Trophoblast cell (in vitro differentiated cells and primary cell): Measurements from ENCODE around the gene AGMO.

Experiments used
- DNase-seq, 2 donors: peaks; one replicate each; pipeline ENCODE4 v3.0.0-alpha.2; 2016
- H2AFZ ChIP-seq: 2 replicates; pipeline ENCODE4 v1.6.1; 2013; ENCODE audit warnings: low read length, moderate library complexity, mild to moderate bottlenecking; ENCODE audit not compliant: insufficient read depth, poor library complexity
- H2AK5ac ChIP-seq: 2 replicates; pipeline ENCODE4 v1.6.1; 2013; ENCODE audit warnings: mild to moderate bottlenecking, low read length
- H2BK120ac ChIP-seq: 2 replicates; pipeline ENCODE4 v1.6.1; 2013; ENCODE audit warnings: low read length, mild to moderate bottlenecking, moderate library complexity; ENCODE audit not compliant: insufficient read depth, poor library complexity
- H2BK12ac ChIP-seq: 2 replicates; pipeline ENCODE4 v1.6.1; 2013; ENCODE audit warnings: mild to moderate bottlenecking, low read length, moderate library complexity
- H2BK5ac ChIP-seq: 2 replicates; pipeline ENCODE4 v1.6.1; 2013; ENCODE audit warnings: low read length, low read depth, moderate library complexity, mild to moderate bottlenecking; ENCODE audit not compliant: poor library complexity
- H3K14ac ChIP-seq: 2 replicates; pipeline ENCODE4 v1.6.1; 2013; ENCODE audit warnings: mild to moderate bottlenecking, low read length
- H3K18ac ChIP-seq: 2 replicates; pipeline ENCODE4 v1.6.1; 2013; ENCODE audit warnings: mild to moderate bottlenecking, low read length
- H3K23ac ChIP-seq: 2 replicates; pipeline ENCODE4 v1.6.1; 2013; ENCODE audit warnings: low read length
- H3K27ac ChIP-seq: 2 replicates; pipeline ENCODE4 v1.5.1; 2013; ENCODE audit warnings: low read depth, mild to moderate bottlenecking, inconsistent platforms, low read length, moderate library complexity
- H3K27me3 ChIP-seq: 2 replicates; pipeline ENCODE4 v1.6.1; 2013; ENCODE audit warnings: inconsistent platforms, mild to moderate bottlenecking, low read length, moderate library complexity; ENCODE audit not compliant: insufficient read depth
- H3K36me3 ChIP-seq, 2 experiments: 1 replicate in 1 of 2; 2 replicates in 1 of 2; pipeline ENCODE4 v1.6.1; 2013; ENCODE audit warnings: low read length in 2 of 2, mild to moderate bottlenecking in 2 of 2, moderate library complexity in 1 of 2; ENCODE audit not compliant: insufficient read depth in 2 of 2, control insufficient read depth in 1 of 2
- H3K4ac ChIP-seq: 2 replicates; pipeline ENCODE4 v1.6.1; 2013; ENCODE audit warnings: low read depth, mild to moderate bottlenecking, low read length, moderate library complexity
- H3K4me1 ChIP-seq, 2 experiments: 1 replicate in 1 of 2; 2 replicates in 1 of 2; pipeline ENCODE4 v1.6.1; 2013; ENCODE audit warnings: low read length in 2 of 2, mild to moderate bottlenecking in 2 of 2, moderate library complexity in 1 of 2; ENCODE audit not compliant: insufficient read depth in 2 of 2, control insufficient read depth in 1 of 2
- H3K4me2 ChIP-seq: 2 replicates; pipeline ENCODE4 v1.6.1; 2013; ENCODE audit warnings: inconsistent platforms, mild to moderate bottlenecking, low read length, moderate library complexity
- H3K4me3 ChIP-seq: 2 replicates; pipeline ENCODE4 v1.5.1; 2013; ENCODE audit warnings: mild to moderate bottlenecking, low read depth, low read length, inconsistent platforms
- H3K79me1 ChIP-seq: one replicate; pipeline ENCODE4 v1.6.1; 2013; ENCODE audit warnings: low read length
- H3K79me2 ChIP-seq: 2 replicates; pipeline ENCODE4 v1.6.1; 2013; ENCODE audit warnings: low read length, mild to moderate bottlenecking; ENCODE audit not compliant: control insufficient read depth, insufficient read depth, poor library complexity
- H3K9ac ChIP-seq: 2 replicates; pipeline ENCODE4 v1.6.1; 2013; ENCODE audit warnings: mild to moderate bottlenecking, low read length
- H3K9me3 ChIP-seq: 2 replicates; pipeline ENCODE4 v1.6.1; 2013; ENCODE audit warnings: low read depth, mild to moderate bottlenecking, control low read depth, inconsistent platforms, low read length; ENCODE audit not compliant: insufficient read depth
- H4K12ac ChIP-seq: 2 replicates; pipeline ENCODE4 v1.6.1; 2013; ENCODE audit warnings: low read depth, mild to moderate bottlenecking, low read length, moderate library complexity
- H4K8ac ChIP-seq: 2 replicates; pipeline ENCODE4 v1.6.1; 2013; ENCODE audit warnings: low read depth, mild to moderate bottlenecking, low read length, moderate library complexity
- H4K91ac ChIP-seq: one replicate; pipeline ENCODE4 v1.6.1; 2013; ENCODE audit warnings: low read depth, mild to moderate bottlenecking, low read length, moderate library complexity
- WGBS: extraction: QIAGEN DNeasy Blood & Tissue Kit; methylation state at CpG from one replicate; pipeline ENCODE4 v1.1.7; 2013; ENCODE audit warnings: missing lambda C conversion rate; ENCODE audit not compliant: insufficient read length, insufficient coverage; ENCODE audit errors: extremely low coverage; 5-methylcytosine and 5-hydroxymethylcytosine counted together

The AGMO gene

GRCh38 chr7:15471669-15471950 lies 90.2 kb downstream of the AGMO start:
- no peak overlapping the region for H3K9ac ChIP-seq
- H3K4me1 ChIP-seq: no peaks in the 10 kb centered on the region
- no peak for DNase-seq
- no peak overlapping the region for H3K4me3 ChIP-seq
- no peak overlapping the region for H3K18ac ChIP-seq
- no peak overlapping the region for H2AK5ac ChIP-seq
- H2AFZ ChIP-seq: no peak overlapping the region
- no peaks in the 10 kb centered on the region for H3K79me1 ChIP-seq
- no peak overlapping the region for H4K91ac ChIP-seq
- no peak overlapping the region for H4K12ac ChIP-seq
- no peak overlapping the region for H3K14ac ChIP-seq
- H2BK120ac ChIP-seq: no peak overlapping the region
- H3K4me2 ChIP-seq: no peak overlapping the region
- no peaks in the 10 kb centered on the region for H3K79me2 ChIP-seq
- no peak overlapping the region for H3K23ac ChIP-seq
- no peak overlapping the region for H3K4ac ChIP-seq
- H3K27ac ChIP-seq: no peak overlapping the region
- H3K9me3 ChIP-seq: no peaks in the 10 kb centered on the region
- no peak overlapping the region for H4K8ac ChIP-seq
- no peak overlapping the region for H2BK12ac ChIP-seq
- H2BK5ac ChIP-seq: no peak overlapping the region
- H3K27me3 ChIP-seq: no peaks in the 10 kb centered on the region
- H3K36me3 ChIP-seq: no peaks in the 10 kb centered on the region

GRCh38 chr7:15470825-15471668 lies 90.8 kb downstream of the AGMO start:
- no peak overlapping the region for H3K9ac ChIP-seq
- H4K8ac ChIP-seq: no peak overlapping the region
- H2BK12ac ChIP-seq: no peak overlapping the region
- WGBS: no CpG with 5 or more reads among the region's 1 CpG
- no peak overlapping the region for H3K4me2 ChIP-seq
- H2BK5ac ChIP-seq: no peak overlapping the region
- no peaks in the 10 kb centered on the region for H3K79me1 ChIP-seq
- no peak overlapping the region for H2BK120ac ChIP-seq
- H3K9me3 ChIP-seq: no peaks in the 10 kb centered on the region
- H3K14ac ChIP-seq: no peak overlapping the region
- no peaks in the 10 kb centered on the region for H3K36me3 ChIP-seq
- no peak overlapping the region for H3K4me3 ChIP-seq
- H2AK5ac ChIP-seq: no peak overlapping the region
- H3K79me2 ChIP-seq: no peaks in the 10 kb centered on the region
- no peaks in the 10 kb centered on the region for H3K4me1 ChIP-seq
- no peak overlapping the region for H4K91ac ChIP-seq
- DNase-seq: no peak
- H3K4ac ChIP-seq: no peak overlapping the region
- no peaks in the 10 kb centered on the region for H3K27me3 ChIP-seq
- H3K27ac ChIP-seq: no peak overlapping the region
- H2AFZ ChIP-seq: no peak overlapping the region
- H4K12ac ChIP-seq: no peak overlapping the region
- no peak overlapping the region for H3K18ac ChIP-seq
- H3K23ac ChIP-seq: no peak overlapping the region

- DNase-seq: no peak
- Histone ChIP-seq H3K4me2 (no peak overlapping the region), H3K4me1 (no peaks in the 10 kb centered on the region), H3K23ac (no peak overlapping the region), H4K91ac (no peak overlapping the region), H3K9me3 (no peaks in the 10 kb centered on the region), H3K18ac (no peak overlapping the region), H3K79me1 (no peaks in the 10 kb centered on the region), H3K27ac (no peak overlapping the region), H2AK5ac (no peak overlapping the region), H2BK120ac (no peak overlapping the region), H3K79me2 (no peaks in the 10 kb centered on the region), H3K27me3 (no peaks in the 10 kb centered on the region), H3K14ac (no peak overlapping the region), H4K12ac (no peak overlapping the region), H2AFZ (no peak overlapping the region), H3K4me3 (no peak overlapping the region), H3K4ac (no peak overlapping the region), H3K36me3 (no peaks in the 10 kb centered on the region), H2BK5ac (no peak overlapping the region), H3K9ac (no peak overlapping the region), H2BK12ac (no peak overlapping the region), H4K8ac (no peak overlapping the region)
- WGBS: no CpG with 5 or more reads among the region's 3 CpGs
These were observed 97.1 kb downstream of the AGMO start for GRCh38 chr7:15464667-15465121.

- Histone ChIP-seq H3K23ac (no peak overlapping the region), H2BK12ac (no peak overlapping the region), H3K4me2 (no peak overlapping the region), H2AFZ (no peak overlapping the region), H3K9ac (no peak overlapping the region), H3K36me3 (no peaks in the 10 kb centered on the region), H3K14ac (no peak overlapping the region), H3K4ac (no peak overlapping the region), H3K79me1 (no peaks in the 10 kb centered on the region), H4K91ac (no peak overlapping the region), H4K8ac (no peak overlapping the region), H4K12ac (no peak overlapping the region), H3K9me3 (no peaks in the 10 kb centered on the region), H3K79me2 (no peaks in the 10 kb centered on the region), H2AK5ac (no peak overlapping the region), H2BK120ac (no peak overlapping the region), H2BK5ac (no peak overlapping the region), H3K27ac (no peak overlapping the region), H3K4me3 (no peak overlapping the region), H3K18ac (no peak overlapping the region), H3K27me3 (no peaks in the 10 kb centered on the region), H3K4me1 (no peaks in the 10 kb centered on the region)
- DNase-seq: no peak
- no CpG with 5 or more reads among the region's 6 CpGs for WGBS
These were observed 97.8 kb downstream of the AGMO start for GRCh38 chr7:15463801-15464666.
